GM19023 (cell line): ENCODE data around the gene HINT3.
"Not testable (repeated sequence)": the region's sequence is repeated elsewhere in the genome, so short reads cannot be mapped to it uniquely, and the experiment has no call there.

ENCODE experiments used
- ATAC-seq: cut with Tn5 transposase; IDR thresholded peaks from one replicate; pipeline ENCODE4 v1.9.1; 2021; ENCODE audit warnings: mild to moderate bottlenecking, moderate library complexity; ENCODE audit not compliant: unreplicated experiment

The HINT3 gene

DNA sequence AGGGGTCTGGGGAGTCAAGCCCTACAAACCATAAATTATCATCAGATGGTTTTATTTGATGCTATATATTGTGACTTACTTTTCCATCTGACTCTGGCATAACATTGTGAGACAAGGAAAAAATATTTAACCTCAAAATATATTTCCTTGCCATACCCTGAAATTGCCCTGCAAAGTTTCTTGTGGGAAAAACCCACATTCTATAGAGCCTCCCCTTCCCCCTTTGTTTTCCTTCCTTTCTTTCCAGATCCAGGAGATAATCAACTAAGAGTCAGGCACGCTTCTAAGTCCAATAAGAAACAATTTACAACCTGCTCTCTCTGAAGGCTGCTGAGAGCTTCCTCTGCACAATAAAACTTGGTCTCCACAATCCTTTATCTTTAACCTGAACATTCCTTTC lies 17.5 kb upstream of the HINT3 start:
- no peak for ATAC-seq

DNA sequence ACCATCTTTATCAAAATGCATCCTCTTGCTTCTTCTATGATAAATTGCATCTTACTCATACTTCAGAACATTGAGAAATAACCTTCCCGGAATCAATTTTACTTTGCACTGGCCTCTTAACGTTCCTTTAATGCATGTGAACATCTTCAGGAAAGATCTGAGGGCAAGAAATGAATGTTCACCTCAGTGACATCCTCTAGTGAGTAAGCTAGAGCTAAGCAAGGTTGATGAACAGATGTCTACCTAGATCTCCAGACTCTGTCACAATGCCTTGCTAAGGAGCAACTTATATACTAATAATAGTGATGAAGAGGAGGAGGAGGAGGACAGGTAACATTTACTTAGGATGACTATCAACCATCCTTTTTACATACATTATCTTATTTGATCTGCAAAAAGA lies 16.8 kb upstream of the HINT3 start:
- no peak for ATAC-seq

DNA sequence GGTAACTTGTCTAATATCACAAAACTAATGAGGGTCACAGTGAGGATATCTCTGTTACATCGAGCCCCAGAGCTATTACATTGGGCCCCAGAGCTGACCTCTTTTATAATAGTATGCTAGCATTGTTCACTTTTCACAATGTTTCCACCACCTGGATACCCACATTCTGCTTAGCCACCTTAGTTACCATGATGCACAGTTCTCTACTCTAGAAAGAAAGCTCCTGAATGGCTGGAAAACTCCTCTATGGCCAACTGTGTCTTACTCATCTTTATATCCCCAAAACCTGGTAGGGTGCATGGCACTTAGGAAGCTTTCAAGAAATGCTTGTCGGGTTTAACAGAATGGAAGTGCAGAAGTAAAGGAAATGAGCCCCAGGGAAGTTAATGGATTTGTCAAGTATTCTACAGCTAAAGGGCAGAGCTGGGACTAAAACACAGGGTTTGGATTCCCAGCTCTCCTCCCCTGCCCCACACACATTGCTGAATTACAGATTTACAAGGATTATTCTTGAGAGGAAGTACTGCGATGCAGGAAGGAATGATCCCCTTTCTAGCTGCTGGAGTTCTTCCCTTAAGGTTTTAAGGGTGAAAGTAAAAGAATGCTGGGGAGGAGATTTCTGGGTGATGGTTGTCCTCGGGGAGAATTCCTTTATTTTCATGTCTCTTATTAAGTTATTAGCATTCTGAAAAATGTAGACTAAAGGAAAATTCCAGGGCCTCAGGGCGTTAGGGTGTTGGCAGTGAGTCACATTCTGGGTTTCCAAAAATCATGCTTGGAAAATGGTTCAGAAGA lies 16.1 kb upstream of the HINT3 start:
- ATAC-seq, result no peak

DNA sequence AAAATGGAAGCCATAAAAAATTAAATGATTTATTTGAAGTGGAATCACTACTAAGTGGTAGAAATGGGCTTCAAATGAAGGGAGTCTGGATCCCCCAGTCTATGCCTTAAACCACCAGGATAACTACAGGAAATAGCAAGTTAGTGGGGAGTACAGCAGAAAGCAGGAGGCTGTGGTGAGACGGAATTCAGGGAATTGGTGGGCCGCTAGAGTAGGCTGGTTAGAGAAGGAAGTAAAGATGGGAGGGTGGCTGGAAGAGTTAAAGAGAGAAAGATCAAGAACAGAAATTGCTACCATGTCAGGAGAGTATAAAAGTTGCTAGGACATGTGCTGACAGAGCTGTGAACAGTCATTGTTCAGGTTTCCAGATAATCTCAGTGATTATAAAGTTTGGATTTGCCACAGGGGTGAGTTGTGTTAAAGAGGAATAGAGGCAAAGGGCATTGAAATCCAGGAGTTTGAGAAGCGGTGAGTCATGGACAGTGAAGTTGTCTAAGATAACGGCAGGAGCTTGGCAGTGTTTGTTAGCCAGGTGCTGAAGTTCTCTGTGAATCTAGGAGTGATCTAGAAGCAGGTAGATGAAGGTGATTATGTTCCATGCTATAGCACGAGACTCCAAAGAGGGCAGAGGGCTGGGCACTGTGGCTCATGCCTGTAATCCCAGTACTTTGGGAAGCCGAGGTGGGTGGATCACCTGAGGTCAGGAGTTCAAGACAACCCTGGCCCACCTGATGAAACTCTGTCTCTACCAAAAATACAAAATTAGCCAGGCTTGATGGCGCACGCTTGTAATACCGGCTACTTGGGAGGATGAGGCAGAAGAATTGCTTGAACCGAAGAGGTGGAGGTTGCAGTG lies 13.7 kb upstream of the HINT3 start:
- no peak for ATAC-seq

DNA sequence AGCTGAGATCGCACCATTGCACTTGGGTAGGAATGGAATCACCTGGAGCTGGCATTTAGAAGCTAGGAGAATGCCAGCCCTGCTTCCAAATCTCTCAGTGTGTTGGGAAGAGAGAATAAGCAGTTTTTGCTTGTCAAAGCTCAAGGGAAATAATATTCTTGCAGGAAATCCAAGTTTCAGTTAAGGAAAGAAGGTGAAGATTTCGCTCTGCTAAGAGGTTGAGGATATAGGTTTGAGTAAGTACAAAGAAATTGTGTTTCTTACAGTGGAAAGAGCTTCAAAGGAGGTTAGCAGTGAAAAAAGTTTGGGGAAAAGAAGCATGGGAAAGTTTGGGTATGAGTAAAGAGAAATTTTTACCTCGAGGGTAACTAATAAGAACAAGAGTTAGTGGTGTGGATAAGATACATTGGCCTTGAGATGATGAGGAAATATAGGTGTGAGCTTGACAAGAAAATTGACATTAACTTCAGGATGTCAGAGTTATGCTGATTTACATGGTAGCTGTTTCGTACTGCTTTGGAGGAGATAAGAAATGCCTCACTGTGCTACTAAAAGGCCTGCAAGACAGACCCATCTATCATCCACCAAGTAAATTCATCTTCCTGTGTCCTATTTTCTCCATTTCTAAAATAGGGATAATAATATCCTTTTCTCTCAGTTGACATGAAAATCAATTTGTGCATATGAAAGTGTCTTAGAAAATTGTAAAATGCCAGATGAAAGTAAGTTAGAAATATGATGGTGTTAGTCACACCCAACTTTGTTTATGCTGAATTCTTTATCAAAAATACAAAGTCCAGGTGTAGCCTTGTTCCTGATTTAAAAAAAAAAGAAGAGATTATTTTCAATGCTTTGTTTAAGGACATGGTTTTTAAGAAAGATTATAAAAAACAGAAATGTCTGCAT lies 12.8 kb upstream of the HINT3 start:
- no peak for ATAC-seq

DNA sequence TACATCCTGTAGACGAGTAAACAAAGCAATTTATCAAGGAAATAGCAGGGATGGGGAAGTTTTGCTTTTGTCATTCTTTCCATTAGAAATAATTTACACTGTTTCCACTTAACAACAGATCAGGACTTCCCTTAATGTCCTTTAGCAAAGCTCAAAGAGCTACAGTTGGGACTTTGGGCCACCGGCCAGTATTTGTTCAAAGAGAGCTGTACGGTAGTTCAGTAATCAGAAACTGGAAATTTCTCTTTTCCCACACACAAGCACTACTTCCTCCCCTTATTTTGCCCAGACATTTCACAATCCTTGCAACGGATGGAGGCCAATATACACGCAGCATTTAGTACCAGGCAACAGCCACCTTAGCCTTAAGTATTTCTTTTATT lies 12.1 kb upstream of the HINT3 start:
- ATAC-seq, result no peak

DNA sequence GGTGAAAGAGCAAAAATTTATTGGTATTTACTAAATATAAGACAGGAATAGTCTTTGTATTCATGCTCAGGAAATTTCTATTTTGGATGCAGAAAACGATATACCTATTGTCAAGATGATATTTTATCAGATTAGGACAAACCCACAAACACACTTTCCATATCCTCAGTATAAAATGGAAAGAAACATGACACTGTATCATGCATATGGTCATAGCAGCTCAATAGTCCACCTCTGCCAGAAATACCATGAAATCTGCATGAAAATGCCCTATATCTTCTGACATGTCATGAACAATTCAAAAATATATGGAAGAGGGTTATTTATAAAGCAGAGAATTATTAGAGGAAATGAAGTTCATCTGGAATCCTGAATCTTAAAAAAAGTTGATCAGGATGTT lies 11.7 kb upstream of the HINT3 start:
- no peak for ATAC-seq

DNA sequence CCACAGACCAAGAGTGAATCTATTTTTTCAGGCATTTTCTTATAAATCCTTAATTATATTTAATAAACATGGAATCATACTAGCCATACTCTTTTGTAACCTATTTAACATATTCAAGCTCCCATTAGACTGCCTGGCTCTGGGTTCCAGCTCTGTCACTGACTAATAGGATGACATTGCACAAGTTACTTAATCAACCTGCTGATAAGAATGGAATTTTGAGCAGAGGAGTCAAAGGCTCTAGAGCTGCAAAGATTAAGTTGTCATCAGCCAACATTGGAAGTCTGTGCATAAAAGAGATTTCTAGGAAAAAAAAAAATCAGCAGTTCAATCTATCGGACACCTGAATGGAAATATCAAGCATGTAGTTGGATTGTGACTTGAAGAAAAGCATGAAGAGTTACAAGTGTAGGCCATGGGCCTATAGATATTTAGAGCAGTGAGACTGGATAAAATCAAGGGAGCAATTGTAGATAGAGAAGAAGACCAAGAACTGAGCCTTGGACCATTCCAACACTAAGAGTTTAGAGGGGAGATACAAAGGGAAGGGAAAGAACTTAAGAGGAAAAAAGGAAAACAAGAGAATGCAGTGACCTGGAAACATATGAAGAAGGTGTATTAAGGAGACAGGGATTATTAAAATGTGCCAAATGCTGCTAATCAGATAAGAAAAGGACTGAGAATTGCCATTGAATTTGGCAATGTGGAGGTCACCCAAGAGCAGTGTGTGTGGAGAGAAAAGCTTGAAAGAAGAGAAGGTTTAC lies 11.0 kb upstream of the HINT3 start:
- no peak for ATAC-seq

DNA sequence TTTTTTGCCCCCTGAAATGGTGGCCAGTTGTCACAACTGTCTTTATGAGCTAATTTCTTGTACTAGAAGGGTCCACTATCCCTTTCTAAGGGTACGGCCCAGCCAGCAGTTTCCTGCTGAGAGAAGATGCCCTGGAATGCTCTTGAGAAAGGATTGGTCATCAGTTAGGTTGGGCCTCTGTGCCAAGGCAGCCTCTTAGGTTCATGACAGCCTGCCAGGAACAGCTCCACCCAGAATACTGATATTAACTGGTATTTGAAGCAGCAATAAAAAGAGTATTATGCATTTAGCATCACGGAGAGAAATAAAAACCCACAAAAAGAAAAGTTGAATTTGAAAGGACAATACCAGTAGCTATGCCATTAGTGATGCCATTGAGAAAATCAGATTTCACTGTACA lies 9.0 kb upstream of the HINT3 start:
- no peak for ATAC-seq

DNA sequence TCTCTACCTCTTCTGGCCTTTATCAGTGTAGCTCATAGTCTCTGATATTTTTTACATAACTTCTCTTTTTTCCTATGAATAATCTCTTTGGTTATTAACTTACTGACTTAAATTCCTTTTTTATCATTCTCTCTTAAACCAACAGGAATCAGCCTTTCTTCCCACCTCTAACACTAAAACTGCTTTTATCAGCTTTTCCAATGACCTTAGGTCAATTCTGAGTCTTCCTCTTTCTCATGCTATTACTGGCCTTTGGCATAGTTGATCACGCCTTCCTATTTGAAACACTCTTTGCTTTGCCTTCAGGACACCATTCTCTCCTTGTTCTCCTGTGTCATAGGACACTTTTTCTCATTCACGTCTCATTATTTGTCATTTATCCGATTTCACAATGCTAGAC lies 8.1 kb upstream of the HINT3 start:
- no peak for ATAC-seq

DNA sequence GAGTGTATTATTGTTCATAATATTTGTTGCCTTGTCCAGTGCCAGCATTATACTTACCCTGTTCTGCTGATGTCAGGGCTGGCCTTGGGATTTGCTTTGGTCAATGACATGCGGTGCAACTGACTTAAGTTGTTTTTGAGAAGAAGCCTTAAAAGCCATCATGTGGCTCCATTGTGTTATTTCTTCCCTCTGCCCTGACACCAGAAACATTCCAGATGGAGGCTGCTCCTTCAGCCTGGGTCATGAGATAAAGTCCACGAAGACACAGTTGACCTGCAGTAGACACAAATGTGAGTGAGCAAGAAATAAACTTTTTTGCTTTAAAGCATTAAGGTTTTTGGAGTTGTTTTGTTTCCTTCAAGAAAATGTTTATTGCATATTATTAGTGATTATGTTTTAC lies 7.5 kb upstream of the HINT3 start:
- no peak for ATAC-seq

DNA sequence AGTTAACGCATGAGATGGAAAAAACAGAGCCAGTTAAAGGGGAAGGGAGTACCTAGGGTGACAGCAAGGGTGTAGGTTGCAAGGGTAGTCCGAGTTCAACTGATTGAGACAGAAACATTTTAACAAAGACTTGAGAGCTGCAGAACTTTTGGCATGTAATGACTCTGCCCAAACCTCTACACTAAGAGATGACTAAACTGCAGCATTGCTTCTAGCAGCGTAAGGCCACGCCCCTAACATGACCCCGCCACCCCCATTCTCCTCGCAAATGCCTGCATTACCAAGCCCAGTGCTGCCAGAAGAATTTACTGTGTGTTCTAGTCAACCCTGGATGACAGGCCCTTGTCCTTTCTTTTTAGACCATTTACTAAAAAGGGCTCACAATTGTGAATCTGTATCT lies 6.3 kb upstream of the HINT3 start:
- no peak for ATAC-seq

DNA sequence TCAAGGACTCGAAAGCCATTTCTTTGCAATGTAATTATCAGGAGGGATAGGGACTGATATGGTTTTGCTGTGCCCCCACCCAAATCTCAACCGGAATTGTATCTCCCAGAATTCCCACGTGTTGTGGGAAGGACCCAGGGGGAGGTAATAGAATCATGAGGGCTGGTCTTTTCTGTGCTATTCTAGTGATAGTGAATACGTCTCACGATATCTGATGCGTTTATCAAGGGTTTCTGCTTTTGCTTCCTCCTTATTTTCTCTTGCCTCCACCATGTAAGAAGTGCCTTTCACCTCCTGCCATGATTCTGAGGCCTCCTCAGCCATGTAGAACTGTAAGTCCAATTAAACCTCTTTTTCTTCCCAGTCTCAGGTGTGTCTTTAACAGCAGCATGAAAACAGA lies 5.9 kb upstream of the HINT3 start:
- not testable (repeated sequence) for ATAC-seq

DNA sequence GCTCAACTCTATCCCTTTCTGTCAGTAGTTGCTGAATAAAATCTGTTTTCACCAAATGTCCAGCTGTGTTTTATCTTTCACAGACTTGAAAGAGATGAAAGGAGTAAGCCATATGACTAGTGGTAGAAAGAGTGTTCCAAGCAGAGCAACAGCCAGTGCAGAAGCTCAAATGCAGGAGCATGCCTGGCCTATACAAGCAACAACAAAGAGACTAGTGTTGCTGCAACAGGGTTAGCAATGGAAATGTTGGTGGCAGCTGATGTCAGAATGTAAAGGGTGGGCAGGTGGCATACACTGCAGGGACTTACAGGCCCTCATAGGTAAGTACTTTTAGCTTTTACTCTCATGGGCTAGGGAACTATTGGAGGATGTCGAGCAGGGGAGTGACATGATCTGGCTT lies 5.2 kb upstream of the HINT3 start:
- ATAC-seq, result no peak

DNA sequence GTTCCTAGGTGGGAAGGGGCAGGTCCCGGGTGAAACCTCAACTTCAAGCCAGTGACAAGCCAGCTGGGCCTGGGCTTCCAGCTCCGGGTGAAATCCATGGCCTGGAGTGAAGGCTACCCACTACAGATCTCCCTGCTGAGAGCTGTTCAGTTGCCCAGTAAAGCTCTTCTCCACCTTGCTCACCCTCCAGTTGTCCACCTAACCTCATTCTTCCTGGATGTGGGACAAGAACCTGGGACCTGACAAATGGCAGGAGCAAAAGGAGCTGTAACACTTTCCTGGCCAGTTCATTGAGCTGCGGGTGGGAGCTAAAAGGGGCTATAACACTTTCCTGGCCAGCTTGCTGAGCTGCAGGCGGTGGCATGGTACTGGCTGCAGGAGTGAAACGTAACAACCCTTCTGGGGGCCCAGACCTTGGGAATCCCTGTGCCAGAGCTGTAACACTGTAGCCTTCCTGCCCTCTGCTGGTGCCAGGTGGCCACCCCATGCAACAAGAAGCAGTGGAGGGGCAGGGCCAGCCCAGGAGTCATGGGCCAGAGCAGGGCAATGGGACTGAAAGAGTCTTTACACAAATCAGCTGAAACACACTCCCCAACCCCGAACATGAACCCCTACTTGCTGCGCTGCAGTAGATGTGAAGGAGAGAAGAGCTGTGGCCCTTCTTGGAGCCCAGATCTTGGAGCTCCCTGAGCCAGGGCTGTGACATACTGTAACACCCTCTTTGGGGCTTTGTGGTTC lies 3.6 kb upstream of the HINT3 start:
- ATAC-seq, result no peak

DNA sequence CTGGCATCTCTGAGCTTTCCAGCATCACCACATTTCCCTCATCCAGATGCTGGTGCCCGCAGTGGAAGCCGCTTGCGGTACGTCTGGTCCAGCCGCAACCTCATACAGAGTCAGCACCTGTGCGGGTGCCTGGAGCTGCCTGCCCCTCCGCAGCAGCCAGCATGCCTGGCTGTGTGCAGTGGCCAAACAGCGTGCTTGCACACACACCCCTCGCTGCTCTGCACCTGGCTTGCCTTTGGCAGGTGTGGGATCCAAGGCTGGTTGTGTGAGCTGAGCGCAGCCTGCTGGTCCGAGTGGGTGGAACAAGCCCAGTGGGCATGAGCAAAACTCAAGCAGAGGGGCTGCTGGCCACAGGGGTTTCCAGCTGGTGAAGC lies 3.1 kb upstream of the HINT3 start:
- ATAC-seq, result no peak

DNA sequence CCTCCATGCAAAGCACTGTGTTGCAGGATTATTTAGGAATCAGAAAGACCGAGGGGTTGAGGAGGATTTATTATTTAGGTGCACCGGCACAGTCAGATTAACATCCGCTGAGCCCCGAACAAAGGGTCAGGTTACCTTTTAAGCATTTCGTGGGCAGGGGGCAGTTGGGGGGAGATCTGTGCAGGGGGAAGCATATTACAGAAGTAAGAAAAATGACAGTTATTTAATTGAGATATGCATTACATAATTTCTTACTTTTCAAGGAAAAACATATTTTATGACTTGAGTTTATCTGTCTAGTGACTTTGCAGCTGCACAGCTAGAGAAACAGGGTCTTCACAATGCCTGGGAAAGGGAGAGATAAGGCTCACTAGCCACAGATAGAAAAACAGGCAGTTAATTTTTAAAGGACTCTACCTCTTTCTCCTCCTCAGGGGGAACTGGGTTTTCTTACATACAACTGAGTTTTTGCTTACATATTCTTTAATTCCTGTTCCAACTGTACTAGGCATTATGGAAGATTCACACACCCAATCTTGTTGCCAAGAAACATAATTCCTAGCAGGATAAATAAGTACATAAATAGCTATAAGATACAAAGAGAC lies 1.7 kb upstream of the HINT3 start:
- no peak for ATAC-seq

DNA sequence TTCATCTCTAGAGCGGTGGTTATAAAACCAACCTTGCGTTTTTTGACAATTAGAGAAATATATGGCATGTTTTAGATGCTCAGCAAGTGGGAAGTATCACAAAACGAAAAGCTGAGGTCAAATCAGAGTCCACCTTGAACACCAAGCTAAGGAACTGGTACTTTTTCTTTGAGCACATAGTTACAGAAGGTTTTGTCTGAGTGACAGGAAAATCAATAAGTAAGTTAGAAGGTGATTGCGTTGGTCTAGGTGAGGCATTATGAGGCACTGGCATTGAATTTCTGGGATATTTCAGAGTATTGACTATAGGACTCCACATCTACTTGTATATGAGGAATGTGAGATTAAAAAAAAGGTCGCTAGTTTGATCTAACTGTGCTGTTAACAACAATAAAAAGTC lies 597 bp upstream of the HINT3 start:
- ATAC-seq, result no peak

DNA sequence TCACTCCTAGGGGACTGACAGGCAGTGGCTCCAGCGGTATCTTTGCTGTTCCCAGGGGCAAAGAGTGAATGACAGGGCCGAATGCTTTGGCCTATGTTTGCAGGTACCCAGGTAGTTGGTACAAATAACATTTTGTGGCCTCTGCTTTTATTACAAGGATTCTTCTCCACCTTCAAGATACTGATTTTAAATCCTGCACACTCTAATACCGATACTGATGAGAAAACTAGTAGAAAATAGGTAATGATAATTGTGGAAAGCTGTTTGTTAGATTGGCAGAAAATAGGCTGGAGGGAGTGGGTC lies 772 bp downstream of the HINT3 start:
- no peak for ATAC-seq

DNA sequence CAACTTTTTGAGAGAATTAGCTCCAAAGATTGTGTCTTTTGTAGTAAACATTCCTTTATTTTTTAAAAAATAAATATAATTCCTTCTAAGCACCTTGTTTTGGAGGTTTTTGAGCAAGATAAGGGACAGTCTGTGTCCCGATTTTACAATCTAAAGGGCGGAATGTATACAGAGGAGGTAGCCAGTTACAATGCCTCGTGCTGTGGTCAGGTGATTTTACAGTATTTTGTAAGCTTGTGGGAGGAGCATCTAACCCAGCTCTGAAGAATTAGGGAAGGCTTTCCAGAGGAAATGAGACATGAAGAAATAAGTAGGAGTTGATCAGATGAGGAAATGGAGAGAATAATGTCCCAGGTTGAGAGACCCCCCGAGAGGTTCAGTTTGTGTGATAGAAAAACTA lies 1.3 kb downstream of the HINT3 start:
- no peak for ATAC-seq
